SK-N-SH (cell line): ENCODE data around the gene CFAP74. TPM values are rescaled to one million over a fixed set of nuclear protein-coding genes. Genes with fewer than 3 reads are reported as not detected.

ENCODE experiments used
- CTCF ChIA-PET: fragments of 300-600, 350-600 bp; formaldehyde crosslinking; extraction: SDS; loops from one replicate; lab custom pipeline; 2021; lab: Yijun Ruan, JAX
- POLR2A ChIA-PET: fragments of 350-600 bp; sonication (Branson Sonifier 250); formaldehyde crosslinking; extraction: SDS; loops from one replicate; lab custom pipeline; 2020; ENCODE audit warnings: antibody characterized with exemption, inconsistent platforms; lab: Yijun Ruan, JAX
- DNase-seq: peaks from one replicate; pipeline ENCODE4 v3.0.0; 2012
- H2AFZ ChIP-seq: fragments of 200-600 bp; sonication (generic); 2 replicates; pipeline ENCODE4 v1.8.1; 2016; ENCODE audit warnings: antibody characterized with exemption, mild to moderate bottlenecking, low read depth
- H3F3A ChIP-seq: fragments of 200-600 bp; sonication (generic); replicated peaks from 2 replicates; pipeline ENCODE3; 2016; ENCODE audit warnings: antibody characterized with exemption, mild to moderate bottlenecking; ENCODE audit not compliant: insufficient read depth
- H3K27ac ChIP-seq, 2 experiments: fragments of 200-500 bp in 1 of 2; fragments of 200-600 bp in 1 of 2; sonication (Bioruptor generic) in 1 of 2; sonication (generic), shearing (Covaris generic) in 1 of 2; 2 replicates each; pipeline versions ENCODE4 v1.5.1 to v1.6.1; 2014 to 2016; ENCODE audit warnings: low read depth in 2 of 2, inconsistent platforms in 1 of 2, low read length in 1 of 2, mild to moderate bottlenecking in 1 of 2, mixed read lengths in 1 of 2
- H3K27me3 ChIP-seq: fragments of 200-600 bp; sonication (generic), shearing (Covaris generic); 2 replicates; pipeline ENCODE4 v1.6.1; 2016; ENCODE audit warnings: mixed run types; ENCODE audit not compliant: insufficient read depth
- H3K36me3 ChIP-seq, 2 experiments: fragments of 200-500 bp in 1 of 2; fragments of 200-600 bp in 1 of 2; sonication (Bioruptor generic) in 1 of 2; sonication (generic) in 1 of 2; replicated peaks in 1 of 2; 2 replicates each; pipeline versions ENCODE3 to v1.5.1; 2014 to 2016; ENCODE audit warnings: low read length in 1 of 2, mild to moderate bottlenecking in 1 of 2; ENCODE audit not compliant: insufficient read depth in 2 of 2, control insufficient read depth in 1 of 2
- H3K4me1 ChIP-seq, 2 experiments: fragments of 200-500 bp in 1 of 2; fragments of 200-600 bp in 1 of 2; sonication (Bioruptor generic) in 1 of 2; sonication (generic), shearing (Covaris generic) in 1 of 2; 2 replicates each; pipeline versions ENCODE4 v1.5.1 to v1.6.1; 2014 to 2016; ENCODE audit warnings: low read depth in 1 of 2, low read length in 1 of 2, mixed run types in 1 of 2; ENCODE audit not compliant: insufficient read depth in 2 of 2, control insufficient read depth in 1 of 2
- H3K4me2 ChIP-seq: fragments of 200-600 bp; sonication (generic), shearing (Covaris generic); 2 replicates; pipeline ENCODE4 v1.6.1; 2017; ENCODE audit warnings: mixed run types
- H3K4me3 ChIP-seq, 2 experiments: fragments of 200-500 bp in 1 of 2; fragments of 200-600 bp in 1 of 2; sonication (Bioruptor generic) in 1 of 2; sonication (generic), shearing (Covaris generic) in 1 of 2; 2 replicates each; pipeline versions ENCODE4 v1.5.1 to v1.8.1; 2014 to 2016; ENCODE audit warnings: low read depth in 2 of 2, inconsistent platforms in 1 of 2, low read length in 1 of 2, mild to moderate bottlenecking in 1 of 2, mixed read lengths in 1 of 2, moderate library complexity in 1 of 2
- H3K79me2 ChIP-seq: fragments of 200-600 bp; sonication (generic); 2 replicates; pipeline ENCODE4 v1.8.1; 2017; ENCODE audit warnings: mild to moderate bottlenecking; ENCODE audit not compliant: insufficient read depth
- H3K9ac ChIP-seq: fragments of 200-600 bp; sonication (generic); 2 replicates; pipeline ENCODE4 v1.6.1; 2017; ENCODE audit warnings: mixed run types
- H3K9me2 ChIP-seq: fragments of 200-600 bp; sonication (generic); 2 replicates; pipeline ENCODE4 v1.6.1; 2017; ENCODE audit warnings: mixed run types
- H3K9me3 ChIP-seq: fragments of 200-600 bp; sonication (generic); 2 replicates; pipeline ENCODE4 v1.6.1; 2017; ENCODE audit warnings: mixed run types, mild to moderate bottlenecking, moderate library complexity
- H4K20me1 ChIP-seq: fragments of 200-600 bp; sonication (generic); 2 replicates; pipeline ENCODE4 v1.6.1; 2017; ENCODE audit warnings: mild to moderate bottlenecking, mixed run types; ENCODE audit not compliant: insufficient read depth
- CHD2 ChIP-seq: fragments of 150-350 bp; IDR thresholded peaks from 2 replicates; pipeline ENCODE4 v1.6.1; 2018; ENCODE audit warnings: low read length; ENCODE audit not compliant: partially characterized antibody
- GATA2 ChIP-seq: sonication (generic); formaldehyde crosslinking; IDR thresholded peaks from 2 replicates; pipeline ENCODE4 v1.5.0; 2020; ENCODE audit warnings: mild to moderate bottlenecking, missing genetic modification reagents
- MEF2A ChIP-seq: IDR thresholded peaks from 2 replicates; pipeline ENCODE4 v1.4.0; 2012; ENCODE audit warnings: low read depth, borderline replicate concordance
- MXI1 ChIP-seq: IDR thresholded peaks from 2 replicates; pipeline ENCODE4 v1.6.1; 2012; ENCODE audit warnings: mild to moderate bottlenecking, low read depth, low read length, improper control_type of control experiment
- NFIC ChIP-seq: IDR thresholded peaks from 2 replicates; pipeline ENCODE4 v1.4.0; 2012; ENCODE audit warnings: borderline replicate concordance
- TCF12 ChIP-seq: IDR thresholded peaks from 2 replicates; pipeline ENCODE4 v1.4.0; 2012
- USF2 ChIP-seq: fragments of 150-350 bp; IDR thresholded peaks from 2 replicates; pipeline ENCODE4 v1.6.1; 2017; ENCODE audit warnings: antibody characterized with exemption, low read length, low read depth, borderline replicate concordance
- YY1 ChIP-seq: IDR thresholded peaks from 2 replicates; pipeline ENCODE4 v1.4.0; 2012; ENCODE audit warnings: low read depth, mild to moderate bottlenecking
- ZBTB33 ChIP-seq: IDR thresholded peaks from 2 replicates; pipeline ENCODE4 v1.4.0; 2012; ENCODE audit warnings: low read depth, borderline replicate concordance
- WGBS: methylation state at CpG from one replicate; pipeline ENCODE4 v1.1.6; 2017; ENCODE audit warnings: low lambda C conversion rate; 5-methylcytosine and 5-hydroxymethylcytosine counted together
- polyA plus RNA-seq, 3 experiments: library from polyadenylated mRNA; depleted of rRNA; stranded (reverse); fragments of >200 nt; gene quantifications; 2 replicates each; pipeline ENCODE4 v1.2.3, GENCODE V29; 2012

CFAP74 gene
- polyA plus RNA-seq, 1 of the 3 experiments (the other 2 are of a cell fraction): not detected

GRCh38 chr1:2021550-2021949, 18.0 kb upstream of the CFAP74 start:
- 73% methylated on average over 5 of the region's 25 CpGs for WGBS
- Histone ChIP-seq H3K27me3 (peaks cover 12% of the 10 kb centered on the region; the same call in 1 of the 2 replicates), H3K36me3 (no peaks in the 10 kb centered on the region), H3K4me3 (no peak overlapping the region), H3F3A (no peaks in the 10 kb centered on the region), H2AFZ (no peak overlapping the region), H3K9ac (no peak overlapping the region), H3K27ac (no peak overlapping the region), H3K9me3 (no peaks in the 10 kb centered on the region), H4K20me1 (no peaks in the 10 kb centered on the region), H3K9me2 (no peaks in the 10 kb centered on the region), H3K79me2 (no peaks in the 10 kb centered on the region), H3K4me2 (no peak overlapping the region), H3K4me1 (no peaks in the 10 kb centered on the region; a peak in 1 of 4 replicates)
- DNase-seq: no peak
- no peak for TF ChIP-seq TCF12
- ChIA-PET CTCF (interaction anchor here (1.1 to 7.1 kb wide), 4 partner anchors 10 to 61 kb away, joined by 3 to 63 read pairs (median 18); no protein-coding TSS in a partner anchor), POLR2A (no interaction called here)

- POLR2A ChIA-PET: no interaction called here
- H3K4me1 ChIP-seq: no peaks in the 10 kb centered on the region; a peak in 1 of 4 replicates
- no peaks in the 10 kb centered on the region for H3K9me3 ChIP-seq
- CTCF ChIA-PET: interaction anchor here (0.8 to 7.1 kb wide), 4 partner anchors 12 to 60 kb away, joined by 3 to 63 read pairs (median 17); no protein-coding TSS in a partner anchor
- no peaks in the 10 kb centered on the region for H3K9me2 ChIP-seq
- H3K27ac ChIP-seq: no peak overlapping the region
- H3K4me3 ChIP-seq: no peak overlapping the region
- 88% methylated on average over 6 of the region's 11 CpGs for WGBS
- no peaks in the 10 kb centered on the region for H3F3A ChIP-seq
- H2AFZ ChIP-seq: no peak overlapping the region
- no peak overlapping the region for H3K4me2 ChIP-seq
- DNase-seq: no peak
- TF ChIP-seq CHD2 (no peak), MXI1 (no peak), GATA2 (CRISPR knock-in tag) (no peak), YY1 (no peak), MEF2A (no peak), ZBTB33 (no peak), USF2 (no peak), NFIC (no peak)
- no peaks in the 10 kb centered on the region for H3K79me2 ChIP-seq
- H3K36me3 ChIP-seq: no peaks in the 10 kb centered on the region
- H3K9ac ChIP-seq: no peak overlapping the region
- H3K27me3 ChIP-seq: peaks cover 12% of the 10 kb centered on the region; the same call in 1 of the 2 replicates
- H4K20me1 ChIP-seq: no peaks in the 10 kb centered on the region
Measured at GRCh38 chr1:2020310-2020655, 16.7 kb upstream of the CFAP74 start.
